OCI-LY3 (cell line): Measurements from ENCODE around the gene MRPS5.

ENCODE experiments used
- H2AFZ ChIP-seq: fragments of 200-600, 300-600 bp; shearing (Covaris generic); 2 replicates; pipeline ENCODE4 v1.6.0; 2014; ENCODE audit warnings: antibody characterized with exemption, low read depth, low read length
- H3K27ac ChIP-seq: fragments of 200-600, 300-600 bp; sonication (generic); 2 replicates; pipeline ENCODE4 v1.5.1; 2014; ENCODE audit warnings: mild to moderate bottlenecking, low read length, moderate library complexity, mixed read lengths
- H3K27me3 ChIP-seq: fragments of 200-600, 300-600 bp; sonication (generic); 2 replicates; pipeline ENCODE4 v1.6.1; 2014; ENCODE audit warnings: low read depth, low read length, mixed read lengths
- H3K36me3 ChIP-seq: fragments of 200-600, 300-600 bp; sonication (generic); replicated peaks from 2 replicates; pipeline ENCODE3; 2014; ENCODE audit warnings: low read depth, low read length, mixed read lengths
- H3K4me1 ChIP-seq: fragments of 300-600, 200-600 bp; sonication (generic); 2 replicates; pipeline ENCODE4 v1.6.1; 2014; ENCODE audit warnings: low read length, mixed read lengths
- H3K4me2 ChIP-seq: fragments of 200-600, 300-600 bp; sonication (generic); 2 replicates; pipeline ENCODE4 v1.6.1; 2014; ENCODE audit warnings: low read length, mixed read lengths
- H3K4me3 ChIP-seq: fragments of 300-600, 200-600 bp; sonication (generic); 2 replicates; pipeline ENCODE4 v1.5.1; 2014; ENCODE audit warnings: antibody characterized with exemption, mild to moderate bottlenecking, low read length, moderate library complexity
- H3K79me2 ChIP-seq: fragments of 300-600, 200-600 bp; shearing (Covaris generic); 2 replicates; pipeline ENCODE4 v1.6.1; 2014; ENCODE audit warnings: mild to moderate bottlenecking, low read length, mixed read lengths
- H3K9ac ChIP-seq: fragments of 300-600, 200-600 bp; shearing (Covaris generic); 2 replicates; pipeline ENCODE4 v1.6.0; 2014; ENCODE audit warnings: mild to moderate bottlenecking, low read length, moderate library complexity
- H3K9me3 ChIP-seq: fragments of 200-600, 300-600 bp; shearing (Covaris generic); 2 replicates; pipeline ENCODE4 v1.6.1; 2014; ENCODE audit warnings: low read length, mixed read lengths; ENCODE audit not compliant: insufficient read depth
- H4K20me1 ChIP-seq: fragments of 200-600, 300-600 bp; sonication (generic); 2 replicates; pipeline ENCODE4 v1.6.1; 2016; ENCODE audit warnings: low read length, mixed read lengths; ENCODE audit not compliant: insufficient read depth
- EZH2phosphoT487 ChIP-seq: fragments of 200-600 bp; shearing (Covaris generic); IDR thresholded peaks from 2 replicates; pipeline ENCODE4 v1.6.1; 2018; ENCODE audit warnings: antibody characterized with exemption, mixed run types, low read depth
- TF ChIP-seq, protein P1 (sequence below): fragments of 200-600, 300-600 bp; sonication (generic); IDR thresholded peaks from 2 replicates; pipeline ENCODE4 v1.5.1; 2014; ENCODE audit warnings: antibody characterized with exemption, low read length, low read depth

Gene MRPS5

GRCh38 chr2:95079199-95079683 is 42.4 kb downstream of the MRPS5 start:
- TF ChIP-seq, protein P1, sequence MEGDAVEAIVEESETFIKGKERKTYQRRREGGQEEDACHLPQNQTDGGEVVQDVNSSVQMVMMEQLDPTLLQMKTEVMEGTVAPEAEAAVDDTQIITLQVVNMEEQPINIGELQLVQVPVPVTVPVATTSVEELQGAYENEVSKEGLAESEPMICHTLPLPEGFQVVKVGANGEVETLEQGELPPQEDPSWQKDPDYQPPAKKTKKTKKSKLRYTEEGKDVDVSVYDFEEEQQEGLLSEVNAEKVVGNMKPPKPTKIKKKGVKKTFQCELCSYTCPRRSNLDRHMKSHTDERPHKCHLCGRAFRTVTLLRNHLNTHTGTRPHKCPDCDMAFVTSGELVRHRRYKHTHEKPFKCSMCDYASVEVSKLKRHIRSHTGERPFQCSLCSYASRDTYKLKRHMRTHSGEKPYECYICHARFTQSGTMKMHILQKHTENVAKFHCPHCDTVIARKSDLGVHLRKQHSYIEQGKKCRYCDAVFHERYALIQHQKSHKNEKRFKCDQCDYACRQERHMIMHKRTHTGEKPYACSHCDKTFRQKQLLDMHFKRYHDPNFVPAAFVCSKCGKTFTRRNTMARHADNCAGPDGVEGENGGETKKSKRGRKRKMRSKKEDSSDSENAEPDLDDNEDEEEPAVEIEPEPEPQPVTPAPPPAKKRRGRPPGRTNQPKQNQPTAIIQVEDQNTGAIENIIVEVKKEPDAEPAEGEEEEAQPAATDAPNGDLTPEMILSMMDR, result no peak
- no peak for TF ChIP-seq EZH2phosphoT487
- Histone ChIP-seq H3K4me2 (no peak overlapping the region), H3K79me2 (no peaks in the 10 kb centered on the region), H3K9me3 (no peaks in the 10 kb centered on the region), H3K27ac (no peak overlapping the region), H2AFZ (no peak overlapping the region), H3K9ac (no peak overlapping the region), H3K4me1 (peaks cover 7% of the 10 kb centered on the region; the same call in 1 of the 2 replicates), H3K27me3 (0 out of 2 replicates have a peak, but pooled peaks cover 3% of the 10 kb centered on the region), H3K36me3 (no peaks in the 10 kb centered on the region), H4K20me1 (no peaks in the 10 kb centered on the region), H3K4me3 (no peak overlapping the region)

- no peak overlapping the region for H3K4me3 ChIP-seq
- H3K36me3 ChIP-seq, result no peaks in the 10 kb centered on the region
- 0 out of 2 replicates have a peak, but pooled peaks cover 5% of the 10 kb centered on the region for H3K27me3 ChIP-seq
- no peak overlapping the region for H2AFZ ChIP-seq
- H3K9ac ChIP-seq, result no peak overlapping the region
- H3K4me1 ChIP-seq, result peaks cover 7% of the 10 kb centered on the region; the same call in 1 of the 2 replicates
- no peaks in the 10 kb centered on the region for H3K79me2 ChIP-seq
- no peaks in the 10 kb centered on the region for H4K20me1 ChIP-seq
- TF ChIP-seq EZH2phosphoT487, result no peak
- TF ChIP-seq, protein P1, result no peak
- no peak overlapping the region for H3K4me2 ChIP-seq
- no peak overlapping the region for H3K27ac ChIP-seq
- H3K9me3 ChIP-seq, result no peaks in the 10 kb centered on the region
These were observed 43.6 kb downstream of the MRPS5 start for GRCh38 chr2:95077861-95078603.

DNA sequence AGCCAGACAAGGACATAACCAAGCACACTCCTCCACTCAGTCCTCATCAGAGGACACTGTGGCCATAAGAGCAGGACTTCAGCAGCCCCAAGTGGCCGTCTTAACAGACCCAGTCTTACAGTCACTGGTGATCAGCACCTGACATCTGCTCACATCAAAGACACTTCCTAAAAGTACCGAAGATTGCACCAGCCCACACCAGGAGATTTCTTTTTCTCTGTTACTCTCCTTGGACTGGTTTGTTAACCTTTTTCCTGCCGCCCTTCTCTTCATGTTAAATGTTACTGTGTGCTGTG is 44.1 kb downstream of the MRPS5 start:
- Histone ChIP-seq H3K79me2 (no peaks in the 10 kb centered on the region), H3K27ac (no peak overlapping the region), H2AFZ (peak overlapping the region; percentile 12; the same call in 1 of the 2 replicates), H3K27me3 (peaks cover 8% of the 10 kb centered on the region), H3K36me3 (no peaks in the 10 kb centered on the region), H3K4me1 (peaks cover 7% of the 10 kb centered on the region; the same call in 1 of the 2 replicates), H3K4me3 (peak overlapping the region; percentile 82; the same call in 1 of the 2 replicates), H3K9me3 (no peaks in the 10 kb centered on the region), H3K9ac (no peak overlapping the region), H3K4me2 (peak overlapping the region; percentile 71), H4K20me1 (no peaks in the 10 kb centered on the region)
- TF ChIP-seq, protein P1, result no peak
- no peak for TF ChIP-seq EZH2phosphoT487

- TF ChIP-seq EZH2phosphoT487, result no peak
- TF ChIP-seq, protein P1, result peak; percentile 78
- H4K20me1 ChIP-seq, result no peaks in the 10 kb centered on the region
- no peaks in the 10 kb centered on the region for H3K9me3 ChIP-seq
- H3K4me1 ChIP-seq, result peaks cover 7% of the 10 kb centered on the region; the same call in 1 of the 2 replicates
- H3K4me3 ChIP-seq, result peak overlapping the region; percentile 82
- no peak overlapping the region for H3K27ac ChIP-seq
- no peaks in the 10 kb centered on the region for H3K79me2 ChIP-seq
- H3K4me2 ChIP-seq, result peak overlapping the region; percentile 71
- peaks cover 14% of the 10 kb centered on the region for H3K27me3 ChIP-seq
- H2AFZ ChIP-seq, result peak overlapping the region; percentile 70; the same call in 1 of the 2 replicates
- H3K9ac ChIP-seq, result peak overlapping the region; percentile 33; the same call in 1 of the 2 replicates
- no peaks in the 10 kb centered on the region for H3K36me3 ChIP-seq
These were observed 44.7 kb downstream of the MRPS5 start for GRCh38 chr2:95076705-95077529.
